GM21786 (cell line): ENCODE results near the gene CCDC69.
A peak's percentile ranks its signal among the peaks of the same experiment; 100 is the strongest.
"Not testable (repeated sequence)": the region's sequence is repeated elsewhere in the genome, so short reads cannot be mapped to it uniquely, and the experiment has no call there.

ENCODE experiments used
- ATAC-seq: cut with Tn5 transposase; IDR thresholded peaks from one replicate; pipeline ENCODE4 v1.9.1; 2021; ENCODE audit not compliant: unreplicated experiment

Gene CCDC69, protein sequence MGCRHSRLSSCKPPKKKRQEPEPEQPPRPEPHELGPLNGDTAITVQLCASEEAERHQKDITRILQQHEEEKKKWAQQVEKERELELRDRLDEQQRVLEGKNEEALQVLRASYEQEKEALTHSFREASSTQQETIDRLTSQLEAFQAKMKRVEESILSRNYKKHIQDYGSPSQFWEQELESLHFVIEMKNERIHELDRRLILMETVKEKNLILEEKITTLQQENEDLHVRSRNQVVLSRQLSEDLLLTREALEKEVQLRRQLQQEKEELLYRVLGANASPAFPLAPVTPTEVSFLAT

DNA sequence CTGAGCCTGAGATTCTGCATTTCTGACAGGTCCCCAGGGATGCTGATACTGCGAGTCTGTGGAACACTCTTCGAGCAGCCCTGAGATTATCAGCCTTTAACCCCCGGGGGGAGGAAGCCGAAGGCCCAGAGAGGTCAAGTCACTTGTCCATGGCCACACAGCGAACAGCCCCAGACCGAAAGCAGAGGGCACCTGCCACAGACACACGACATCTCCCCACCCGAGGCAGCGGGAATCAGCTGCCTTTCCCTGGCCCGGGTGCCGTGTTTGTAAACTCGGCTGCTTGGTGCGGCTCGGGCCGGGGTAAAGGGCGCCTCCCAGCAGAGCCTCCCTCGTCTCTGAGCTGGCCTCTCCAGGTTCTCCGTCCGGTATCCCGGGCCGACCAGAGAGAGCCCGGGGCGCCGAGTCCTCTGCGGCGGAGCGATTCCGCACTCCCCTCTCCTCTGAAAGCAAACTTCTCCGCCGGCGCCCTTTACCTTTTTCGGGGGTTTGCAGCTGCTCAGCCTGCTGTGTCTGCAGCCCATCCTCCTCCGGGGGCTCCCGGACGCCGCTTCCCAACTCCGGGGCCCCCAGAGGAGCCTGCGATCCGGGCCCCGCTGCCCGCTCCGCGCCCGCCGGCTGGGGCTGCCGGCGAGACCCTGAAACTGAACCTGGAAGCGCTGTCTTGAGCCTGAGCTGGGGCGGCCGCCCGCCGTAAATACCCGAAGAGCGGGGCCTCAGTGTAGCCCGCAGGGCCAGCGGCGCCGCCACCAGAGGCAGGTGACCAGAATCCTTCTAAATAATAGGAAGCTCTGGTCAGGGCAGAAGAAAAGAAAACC lies at the start of gene CCDC69:
Gene CCDC69 (minus strand): TSS at position 646 of the 818 bp plus-strand sequence. CDS start 122 bp downstream, at position 524.
- peak; percentile 63 for ATAC-seq

DNA sequence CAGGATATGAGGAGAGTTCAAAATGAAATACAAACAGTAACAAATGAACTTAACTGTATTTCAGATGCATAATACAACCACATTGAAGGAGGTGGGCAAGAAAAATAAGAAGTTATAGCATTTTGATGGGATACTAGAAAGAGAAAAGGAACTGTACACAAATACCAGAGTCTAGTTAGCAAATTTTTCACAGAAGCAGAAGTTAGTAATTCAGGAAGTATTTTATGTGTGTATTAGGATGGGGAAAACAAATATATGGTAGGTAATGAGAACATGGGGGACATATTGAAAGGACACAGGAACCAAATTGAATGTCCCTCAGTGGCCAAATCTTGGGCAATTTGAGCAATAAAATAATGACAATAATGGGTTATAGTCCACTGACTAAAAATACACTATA lies 47.4 kb upstream of the CCDC69 start:
- no peak for ATAC-seq

DNA sequence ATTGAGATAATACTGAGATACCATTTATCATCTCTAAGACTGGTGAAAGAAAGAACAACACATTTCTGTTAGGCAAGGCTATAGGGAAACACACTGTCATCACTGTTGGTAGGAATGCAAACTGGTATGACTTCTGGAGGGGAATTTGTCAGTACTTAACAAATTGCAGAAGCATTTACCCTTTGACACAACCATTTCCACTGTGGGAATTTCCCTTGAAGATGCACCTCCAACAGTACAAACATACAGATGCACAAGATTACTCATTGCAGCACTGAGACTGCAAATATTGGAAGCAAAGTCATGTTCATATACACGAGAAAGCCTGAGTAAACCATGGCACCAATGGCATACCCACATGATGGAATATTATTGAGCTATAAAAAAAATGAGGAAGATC lies 46.7 kb upstream of the CCDC69 start:
- peak; percentile 89 for ATAC-seq

- ATAC-seq = no peak
These were observed 43.8 kb upstream of the CCDC69 start for GRCh38 chr5:151267491-151268260.

GRCh38 chr5:151264113-151264512 lies 40.2 kb upstream of the CCDC69 start:
- no peak for ATAC-seq

- no peak for ATAC-seq
These were observed 38.6 kb upstream of the CCDC69 start for GRCh38 chr5:151262532-151262931.

- no peak for ATAC-seq
These were observed 36.0 kb upstream of the CCDC69 start for GRCh38 chr5:151259931-151260330.

- no peak for ATAC-seq
These were observed 34.9 kb upstream of the CCDC69 start for GRCh38 chr5:151258816-151259215.

DNA sequence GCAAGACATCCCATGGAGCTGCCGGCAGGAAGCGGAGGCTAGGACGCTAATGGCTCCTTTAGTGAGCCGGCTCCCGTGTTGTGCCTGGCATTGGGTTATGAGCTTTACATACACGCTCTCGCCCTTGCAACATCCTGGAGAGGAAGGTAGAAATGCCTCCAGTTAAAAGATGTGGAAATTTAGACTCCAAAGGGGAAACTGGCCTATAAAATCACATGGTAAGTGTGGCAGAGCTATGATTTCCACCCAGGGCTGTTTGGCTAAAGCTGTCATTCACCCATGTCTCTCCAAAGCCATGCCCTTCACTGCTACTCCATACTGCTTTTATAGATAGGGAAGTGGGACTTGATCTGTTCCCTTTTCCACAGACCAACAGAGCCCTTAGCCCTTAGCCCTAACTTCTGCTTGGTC lies 34.3 kb upstream of the CCDC69 start:
- ATAC-seq = no peak

DNA sequence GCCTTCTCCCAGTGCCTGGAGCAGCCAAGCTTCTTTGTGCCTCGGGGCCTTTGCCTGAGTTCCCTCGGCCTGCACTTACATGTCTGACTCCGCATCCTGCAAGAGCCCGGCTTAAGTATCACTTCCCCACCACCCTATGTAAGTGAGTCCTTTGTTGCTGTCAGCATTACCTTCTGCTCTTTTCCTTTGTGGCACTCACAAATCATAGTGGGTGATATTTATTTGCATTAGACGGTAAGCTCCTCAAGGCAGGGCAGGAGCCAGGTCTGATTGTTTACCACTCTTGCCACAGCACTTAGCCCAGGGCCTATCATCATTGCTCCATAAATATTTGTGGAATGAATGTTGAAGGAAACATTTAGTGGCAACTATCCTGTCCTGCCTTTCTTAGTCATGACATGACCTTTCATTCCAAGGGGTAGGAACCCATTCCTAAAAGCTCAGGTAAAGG lies 33.9 kb upstream of the CCDC69 start:
- peak; percentile 25 for ATAC-seq

DNA sequence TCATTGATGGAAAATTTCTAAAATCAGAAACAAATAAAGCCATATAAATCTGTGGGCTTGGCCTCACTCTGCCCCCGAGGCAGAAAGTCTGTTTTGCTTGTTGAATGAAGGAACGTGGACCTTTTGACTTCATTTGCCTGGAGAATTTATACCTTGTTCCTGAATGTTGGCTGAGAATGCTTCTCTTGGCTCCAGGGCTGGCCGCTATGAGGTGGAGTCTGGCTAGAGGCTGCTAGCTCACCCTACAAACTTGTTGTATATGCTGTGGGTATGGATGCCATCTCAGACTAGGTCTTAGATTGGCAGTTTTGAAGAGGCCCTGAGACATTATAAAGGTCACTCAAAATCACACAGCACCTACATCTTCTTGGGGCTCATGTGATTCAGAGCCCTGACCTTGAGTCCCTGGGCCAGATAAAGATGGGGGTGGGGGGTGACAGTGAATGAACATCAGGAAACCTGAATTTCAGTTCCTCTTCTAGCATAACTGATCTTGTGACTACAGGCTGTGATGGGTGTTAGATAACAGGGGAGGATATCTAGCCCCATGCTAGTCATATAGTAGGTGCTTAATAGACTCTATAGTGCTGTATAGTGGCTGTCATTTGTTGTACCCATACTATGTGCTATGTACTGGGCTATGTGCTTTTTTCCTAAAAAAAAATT lies 31.9 kb upstream of the CCDC69 start:
- ATAC-seq = peak; percentile 47

DNA sequence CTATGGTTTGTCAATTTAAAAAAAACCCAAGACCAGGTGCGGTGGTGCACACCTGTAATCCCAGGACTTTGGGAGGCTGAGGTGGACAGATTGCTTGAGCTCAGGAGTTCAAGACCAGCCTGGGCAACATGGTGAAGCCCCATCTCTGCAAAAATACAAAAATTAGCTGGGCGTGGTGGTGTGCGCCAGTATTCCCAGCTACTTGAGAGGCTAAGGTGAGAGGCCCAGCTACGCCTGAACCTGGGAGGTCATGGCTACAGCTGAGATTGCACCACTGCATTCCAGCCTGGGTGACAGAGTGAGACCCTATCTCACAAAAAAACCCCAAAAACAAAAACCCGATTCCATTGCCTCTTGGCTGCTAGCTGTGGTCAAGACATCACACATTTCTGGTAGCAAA lies 31.1 kb upstream of the CCDC69 start:
- ATAC-seq = not testable (repeated sequence)

DNA sequence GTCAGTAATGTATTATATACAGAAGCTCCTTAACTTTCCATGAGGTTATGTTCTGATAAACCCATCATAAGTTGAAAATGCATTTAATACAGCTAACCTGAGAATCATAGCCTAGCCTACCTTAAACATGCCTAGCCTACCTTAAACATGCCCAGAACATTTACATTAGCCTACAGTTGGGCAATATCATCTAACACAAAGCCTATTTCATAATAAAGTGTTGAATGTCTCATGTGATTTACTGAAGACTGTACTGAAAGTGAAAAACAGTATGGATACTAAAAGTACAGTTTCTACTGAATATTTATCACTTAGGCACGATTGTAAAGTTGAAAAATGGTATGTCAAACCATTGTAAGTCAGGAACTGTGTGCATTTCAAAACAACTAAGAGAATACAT lies 30.7 kb upstream of the CCDC69 start:
- no peak for ATAC-seq

GRCh38 chr5:151253605-151253950 lies 29.7 kb upstream of the CCDC69 start:
- no peak for ATAC-seq

- ATAC-seq = peak; percentile 82
These were observed 29.1 kb upstream of the CCDC69 start, which contains the start of gene GM2A for GRCh38 chr5:151252762-151253604. GM2A (plus strand) TSS chr5:151253185; CDS start chr5:151253217, 32 bp downstream.

- ATAC-seq = no peak
These were observed 27.7 kb upstream of the CCDC69 start for GRCh38 chr5:151251621-151252020.

DNA sequence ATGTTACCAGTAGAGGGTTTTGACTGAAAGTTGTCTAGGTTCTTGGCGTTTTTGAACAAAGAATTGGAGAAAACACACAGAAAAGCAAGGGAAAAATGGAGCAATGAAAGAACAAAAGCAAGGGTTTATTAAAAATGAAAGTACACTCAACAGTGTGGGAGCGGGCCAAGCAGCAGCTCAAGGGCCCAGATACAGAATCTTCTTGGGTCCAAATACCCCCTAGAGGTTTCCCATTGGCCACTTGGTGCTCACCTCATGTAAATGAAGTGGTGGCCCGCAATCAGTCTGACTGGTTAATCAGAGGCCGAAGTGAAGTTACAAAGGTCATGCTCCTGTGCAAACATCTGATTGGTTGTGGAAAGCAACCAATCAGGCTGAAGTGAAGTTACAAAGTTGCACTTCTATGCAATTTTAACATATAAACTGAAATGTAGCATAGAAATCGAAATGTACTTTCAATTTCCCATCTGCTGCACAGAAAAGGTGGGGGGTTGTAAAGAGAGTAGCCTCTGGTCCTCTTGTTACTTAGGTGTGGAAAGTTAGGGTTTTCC lies 27.2 kb upstream of the CCDC69 start:
- no peak for ATAC-seq

DNA sequence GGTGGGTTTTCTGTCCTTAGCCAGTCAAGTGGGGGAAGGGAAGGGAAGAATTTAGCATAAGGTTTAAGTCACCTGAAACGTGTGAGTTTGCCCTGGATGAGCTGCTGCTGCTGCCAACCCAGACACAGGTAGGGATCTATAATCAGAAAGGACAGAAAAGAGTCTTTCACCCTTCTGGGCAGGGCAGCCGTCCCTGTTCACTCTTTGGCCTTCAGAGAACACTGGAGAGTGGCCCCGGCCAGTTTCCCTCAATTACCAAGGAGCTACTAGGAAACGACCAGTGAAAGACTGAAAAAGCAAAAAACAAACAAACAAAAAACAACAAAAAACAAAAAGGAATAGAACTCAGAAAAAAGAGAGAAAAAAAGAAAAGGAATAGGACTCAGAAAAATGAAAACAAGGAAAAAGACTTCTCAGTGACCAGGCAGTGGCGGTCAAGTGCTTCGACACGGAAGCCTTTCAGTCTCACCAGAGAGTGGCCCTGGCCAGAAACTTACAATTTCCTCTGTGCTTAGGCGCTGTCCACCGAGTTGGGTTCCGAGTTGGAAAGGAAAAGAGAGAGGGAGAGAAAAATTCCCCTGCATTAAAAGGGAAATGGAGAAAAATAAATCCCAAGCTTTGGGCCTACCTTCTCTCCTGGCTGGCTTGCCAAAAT lies 26.6 kb upstream of the CCDC69 start:
- ATAC-seq = no peak

GRCh38 chr5:151249281-151249680 lies 25.4 kb upstream of the CCDC69 start:
- ATAC-seq = no peak
